TTC549 (cell line): ENCODE measurements around the gene MMAB.

ENCODE experiments used
- FAIRE-seq: peaks from 2 replicates; lab custom pipeline; 2012; peaks lifted over from hg19 to GRCh38; lab: Jason Lieb, UNC

The MMAB gene

DNA sequence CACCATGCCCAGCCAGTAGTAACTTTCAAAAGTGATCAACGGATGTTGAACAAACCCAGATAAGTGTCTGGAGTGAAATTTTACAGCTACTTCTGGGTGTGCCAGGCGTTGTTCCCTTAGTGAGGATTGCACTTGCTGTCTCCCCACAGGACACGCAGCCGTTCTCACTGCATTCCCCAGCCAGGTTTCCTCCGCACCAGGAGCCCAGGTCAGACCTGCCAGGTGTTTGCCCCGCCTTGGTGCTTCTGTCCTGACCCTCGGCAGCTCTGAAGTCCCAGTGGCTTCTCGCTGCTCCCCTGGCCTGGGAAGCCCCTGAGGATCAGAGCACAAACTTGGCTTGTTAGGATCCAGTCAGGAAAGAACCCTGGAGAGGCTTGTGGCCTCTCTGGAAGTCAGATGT lies 36.2 kb downstream of the MMAB start:
- no peak for FAIRE-seq

DNA sequence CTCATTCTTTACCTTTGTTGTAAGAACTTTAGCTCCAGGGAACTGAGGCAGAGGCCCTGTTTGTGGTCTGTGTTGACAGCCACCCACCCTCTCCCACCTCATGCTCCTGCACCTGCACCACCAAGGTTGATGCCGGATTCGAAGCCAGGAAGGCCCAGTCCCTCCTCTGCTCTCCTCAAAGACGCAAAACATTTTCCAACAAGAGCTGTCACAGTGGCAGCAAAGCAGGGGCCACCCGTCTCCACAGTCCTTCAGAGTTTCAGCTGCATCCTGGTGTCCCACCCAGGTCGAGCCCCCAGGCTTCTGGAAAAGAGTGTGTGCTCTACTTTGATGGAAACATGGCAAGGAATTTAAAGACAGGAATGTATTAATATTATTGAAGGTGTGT lies 37.4 kb downstream of the MMAB start:
- FAIRE-seq: no peak

- no peak for FAIRE-seq
Observed at GRCh38 chr12:109535231-109535862, 38.0 kb downstream of the MMAB start.

DNA sequence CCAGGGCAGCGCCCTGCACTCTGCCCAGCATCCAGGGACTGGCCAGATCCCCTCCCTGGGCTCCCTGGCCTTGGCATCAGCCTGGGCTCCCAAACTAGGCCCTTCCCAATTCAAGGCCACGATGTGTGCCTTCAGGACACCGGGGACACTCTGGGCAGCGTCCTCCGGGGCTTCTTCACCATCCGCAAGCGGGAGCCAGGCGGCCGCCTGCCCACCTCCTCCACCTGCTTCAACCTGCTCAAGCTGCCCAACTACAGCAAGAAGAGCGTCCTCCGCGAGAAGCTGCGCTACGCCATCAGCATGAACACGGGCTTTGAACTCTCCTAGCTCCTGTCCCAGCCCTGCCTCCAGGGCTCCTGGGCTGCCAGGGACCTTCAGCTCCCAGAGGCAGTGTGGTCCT lies 38.8 kb downstream of the MMAB start:
- no peak for FAIRE-seq

- no peak for FAIRE-seq
Observed at GRCh38 chr12:109533487-109533740, 39.9 kb downstream of the MMAB start.

- FAIRE-seq: no peak
Observed at GRCh38 chr12:109532721-109533486, 40.4 kb downstream of the MMAB start.

DNA sequence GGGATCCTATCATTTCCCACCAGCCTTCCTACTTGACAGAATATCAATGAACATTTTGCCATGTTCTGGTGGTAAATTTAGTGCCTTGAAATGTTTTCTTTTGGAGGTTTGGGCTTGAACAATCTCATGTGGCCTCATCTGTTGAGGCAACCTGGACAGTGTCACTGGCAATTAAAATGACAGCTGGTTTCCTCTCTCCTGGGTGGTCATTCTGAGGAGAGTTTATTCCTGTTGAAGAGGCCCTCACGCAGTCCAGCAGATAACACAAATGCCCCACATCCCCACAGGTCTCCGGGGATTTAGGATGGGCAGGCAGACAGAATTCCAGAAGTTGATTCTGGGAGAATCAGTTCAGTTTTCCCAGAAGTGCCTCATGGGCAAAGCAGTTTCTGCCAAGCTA lies 41.9 kb downstream of the MMAB start:
- FAIRE-seq: no peak

GRCh38 chr12:109529691-109530640 lies 43.3 kb downstream of the MMAB start:
- no peak for FAIRE-seq

GRCh38 chr12:109527489-109528123 lies 45.7 kb downstream of the MMAB start:
- no peak for FAIRE-seq

DNA sequence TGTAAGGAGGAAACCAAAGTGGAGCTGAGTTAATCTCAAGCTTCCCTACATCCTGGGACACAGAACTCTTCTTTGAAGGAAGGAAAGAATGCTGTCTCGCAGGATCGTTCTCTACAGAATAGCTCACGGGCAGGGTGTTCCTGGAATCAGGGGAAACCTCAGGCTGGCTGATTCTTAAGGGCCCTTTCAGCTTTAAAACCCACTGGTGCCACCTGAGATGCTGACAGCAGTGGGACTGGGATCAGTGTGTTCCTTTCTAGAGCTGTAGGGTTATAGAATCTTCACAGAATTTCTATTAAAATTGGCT lies 48.1 kb downstream of the MMAB start:
- FAIRE-seq: no peak

DNA sequence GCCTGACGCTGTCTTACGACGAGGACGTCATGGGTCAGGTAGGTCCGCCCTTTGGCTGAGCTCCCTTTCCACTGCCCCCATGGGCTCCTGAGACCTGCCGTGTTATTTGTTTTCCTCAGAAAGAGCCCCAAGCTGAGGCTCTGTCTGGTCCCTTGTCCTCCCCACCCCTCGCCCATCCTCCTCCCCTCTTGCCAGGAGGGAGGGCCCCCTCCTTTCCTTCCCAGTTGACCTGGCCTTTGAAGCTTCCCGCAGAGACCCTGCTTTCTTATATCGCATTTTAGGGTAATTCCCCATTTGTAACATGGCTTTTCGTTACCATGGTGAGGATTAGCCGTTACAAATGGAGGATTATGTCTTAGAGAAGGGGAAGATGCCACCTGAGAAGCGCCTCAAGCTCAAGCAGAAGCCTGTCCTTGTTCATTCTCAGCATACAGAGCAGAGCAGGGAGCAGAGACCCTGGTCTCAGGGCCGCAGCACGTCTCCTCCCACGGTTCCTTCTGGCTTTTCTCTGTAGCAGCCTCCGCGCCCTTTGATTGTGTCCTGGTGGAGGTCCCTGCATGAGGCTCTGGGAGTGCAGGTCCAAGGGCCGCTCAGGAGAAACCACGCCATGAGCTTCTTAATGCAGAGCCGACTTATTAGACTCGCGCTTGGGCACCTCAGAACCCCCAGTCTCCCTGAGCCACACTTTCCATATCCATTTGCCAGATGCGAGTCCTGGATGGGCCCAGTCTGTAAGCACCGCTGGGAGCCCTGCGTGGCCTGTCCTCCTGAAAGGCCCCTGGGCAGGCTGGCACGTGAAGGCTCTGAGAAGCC lies 48.6 kb downstream of the MMAB start:
- FAIRE-seq: no peak

DNA sequence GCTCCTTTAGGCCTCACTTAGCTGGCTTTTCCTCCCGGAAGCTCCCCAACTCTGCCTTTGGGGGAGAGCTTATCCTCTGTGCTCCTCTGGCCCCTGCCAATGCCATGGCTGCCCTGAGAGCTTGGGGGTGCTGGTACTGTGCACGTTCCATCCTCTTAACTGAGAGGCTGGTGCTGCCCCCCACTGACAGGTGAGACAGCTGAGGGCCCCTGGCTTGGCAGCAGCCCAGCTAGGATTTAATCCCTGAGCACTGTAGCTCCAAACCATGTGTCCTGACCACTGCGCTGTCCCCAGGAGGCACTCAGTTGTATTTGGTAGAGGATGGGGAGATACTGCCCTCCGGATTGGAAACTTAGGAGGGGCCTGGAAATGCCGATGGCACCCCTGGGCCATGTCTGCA lies 49.8 kb downstream of the MMAB start:
- FAIRE-seq: no peak

DNA sequence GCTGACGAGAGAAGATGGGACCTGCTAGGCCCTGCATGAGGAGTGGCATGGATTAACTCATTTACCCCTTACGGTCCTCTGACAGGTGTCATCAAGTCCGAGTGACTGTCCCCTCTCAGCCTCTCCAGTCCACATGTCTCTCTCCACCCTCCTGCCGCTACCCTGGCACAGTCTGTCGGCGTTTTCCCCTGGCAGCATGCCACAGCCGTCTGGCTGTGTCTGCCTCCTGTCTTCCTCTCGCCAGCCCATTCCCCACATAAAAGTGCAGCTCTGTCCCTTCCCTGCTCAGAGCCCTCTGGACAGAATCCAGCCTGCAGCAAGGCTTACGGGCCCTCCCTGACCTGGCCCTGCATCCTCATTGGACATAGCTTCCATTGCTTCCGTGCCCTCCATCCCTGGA lies 50.2 kb downstream of the MMAB start:
- FAIRE-seq: no peak

- FAIRE-seq: no peak
Observed at GRCh38 chr12:109521831-109522230, 51.5 kb downstream of the MMAB start.

- no peak for FAIRE-seq
Observed at GRCh38 chr12:109519787-109520186, 53.5 kb downstream of the MMAB start.

- peak; percentile 82 for FAIRE-seq
Observed at GRCh38 chr12:109518820-109519665, 54.3 kb downstream of the MMAB start.

DNA sequence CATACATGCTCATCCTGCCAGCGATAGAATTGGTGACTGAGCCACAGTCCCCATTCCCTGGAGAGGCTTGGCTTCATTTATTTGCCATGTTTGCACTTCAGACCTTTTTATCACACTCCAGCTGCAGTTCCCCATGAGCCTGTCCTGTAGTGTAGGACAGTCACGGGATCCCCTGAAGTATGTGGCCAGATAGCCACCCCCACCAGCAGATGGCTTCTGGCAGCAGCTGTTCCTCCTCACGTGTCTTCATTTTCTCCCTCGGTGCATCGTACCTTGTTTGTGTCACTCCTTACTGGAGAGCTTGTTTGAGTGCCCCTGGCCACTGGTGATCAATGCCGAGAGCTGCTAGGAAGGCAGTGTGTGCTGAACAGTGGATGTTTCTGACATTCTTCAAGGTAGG lies 55.7 kb downstream of the MMAB start:
- FAIRE-seq: no peak

- no peak for FAIRE-seq
Observed at GRCh38 chr12:109513977-109514376, 59.3 kb downstream of the MMAB start.

DNA sequence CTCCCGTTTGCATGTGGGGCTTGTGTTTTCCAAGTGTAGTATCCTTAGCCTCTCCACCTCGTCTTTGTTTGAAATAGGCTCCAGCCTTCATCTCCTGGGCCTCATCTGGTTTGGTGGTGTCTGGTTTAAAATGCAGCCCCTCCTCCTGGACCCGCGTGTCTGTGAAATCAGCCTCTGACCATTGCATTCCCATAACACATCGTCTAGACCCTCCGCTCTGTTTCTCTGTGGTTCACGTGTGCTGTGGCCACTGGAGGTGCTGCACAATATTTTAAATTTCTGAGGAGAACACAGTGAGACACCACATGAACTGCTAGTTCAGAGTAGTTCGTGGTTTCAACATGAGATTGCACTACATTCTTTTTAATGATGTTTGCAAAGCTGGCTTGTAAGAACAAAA lies 60.3 kb downstream of the MMAB start:
- FAIRE-seq: no peak

DNA sequence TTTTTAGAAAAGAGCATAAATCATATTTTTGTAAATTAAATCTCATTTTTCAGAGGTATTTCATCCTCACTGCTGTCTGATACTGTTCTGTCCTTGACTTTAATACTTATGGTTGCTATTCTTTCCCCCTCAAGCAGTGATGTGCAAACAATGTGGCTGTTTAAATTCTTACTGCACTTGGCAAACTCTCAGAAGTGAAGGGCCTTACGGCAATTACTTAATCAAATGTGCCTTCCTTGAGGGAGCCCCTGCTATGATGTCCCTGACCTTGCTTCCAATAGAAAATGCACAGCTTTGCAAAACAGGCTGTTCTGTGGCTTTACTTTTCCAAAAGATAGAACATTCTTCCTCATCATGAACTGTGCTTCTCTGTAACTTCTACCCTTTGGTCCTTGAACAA lies 60.7 kb downstream of the MMAB start:
- no peak for FAIRE-seq

DNA sequence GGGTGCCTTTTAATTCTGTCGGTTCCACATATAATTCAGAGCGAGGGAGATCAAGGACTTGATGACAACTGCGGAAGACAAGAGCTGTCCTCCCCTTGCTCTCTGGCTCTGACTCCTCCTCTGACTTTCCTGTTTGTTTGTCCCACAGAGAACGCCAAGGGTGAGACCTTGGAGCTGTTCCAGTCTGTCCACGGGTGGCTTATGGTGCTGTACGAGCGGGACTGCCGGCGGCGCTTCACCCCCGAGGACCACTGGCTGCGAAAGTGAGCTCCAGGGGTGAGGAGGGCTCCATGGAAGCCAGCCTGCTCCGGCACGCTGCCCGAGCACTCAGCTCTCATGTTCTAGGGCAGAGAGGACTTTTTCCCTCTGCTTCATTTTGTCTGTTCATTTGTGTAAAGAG lies 63.1 kb downstream of the MMAB start:
- no peak for FAIRE-seq
